Subcutaneous abdominal adipose tissue (tissue), 5 donors: ENCODE measurements around the gene KHDC1L.
"Not testable (repeated sequence)": the region's sequence is repeated elsewhere in the genome, so short reads cannot be mapped to it uniquely, and the experiment has no call there.

Source experiments
- H3K27ac ChIP-seq: one replicate; pipeline ENCODE4 v1.7.0; 2013; ENCODE audit warnings: low read depth, mild to moderate bottlenecking, inconsistent platforms, low read length, moderate library complexity
- H3K27me3 ChIP-seq, 5 donors: one replicate each; pipeline ENCODE4 v1.7.0; 2013; ENCODE audit warnings: low read length in 5 of 5, inconsistent platforms in 1 of 5; ENCODE audit not compliant: control insufficient read depth in 5 of 5, insufficient read depth in 4 of 5
- H3K36me3 ChIP-seq, 5 donors: one replicate each; pipeline ENCODE4 v1.7.0; 2013; ENCODE audit warnings: low read length in 5 of 5; ENCODE audit not compliant: control insufficient read depth in 5 of 5, insufficient read depth in 5 of 5
- H3K4me1 ChIP-seq, 5 donors: one replicate each; pipeline ENCODE4 v1.7.0; 2013; ENCODE audit warnings: low read length in 5 of 5, mild to moderate bottlenecking in 3 of 5, moderate library complexity in 1 of 5; ENCODE audit not compliant: control insufficient read depth in 5 of 5, insufficient read depth in 5 of 5
- H3K4me3 ChIP-seq, 5 donors: one replicate each; pipeline ENCODE4 v1.7.0; 2013; ENCODE audit warnings: low read length in 5 of 5, low read depth in 1 of 5
- H3K9ac ChIP-seq, 5 donors: one replicate each; pipeline ENCODE4 v1.7.0; 2013; ENCODE audit warnings: low read length in 5 of 5, mild to moderate bottlenecking in 4 of 5, moderate library complexity in 3 of 5
- H3K9me3 ChIP-seq, 5 donors: one replicate each; pipeline ENCODE4 v1.7.0; 2013; ENCODE audit warnings: low read length in 5 of 5; ENCODE audit not compliant: control insufficient read depth in 5 of 5
- donor health status: healthy.
- donor health status: healthy.
- donor health status: healthy.
- donor health status: healthy.
- donor health status: healthy.

The KHDC1L gene

GRCh38 chr6:73209117-73209516, 16.2 kb downstream of the KHDC1L start:
- Histone ChIP-seq H3K4me1 (no peaks in the 10 kb centered on the region), H3K27me3 (no peaks in the 10 kb centered on the region), H3K9me3 (no peaks in the 10 kb centered on the region), H3K9ac (no peak overlapping the region), H3K36me3 (no peaks in the 10 kb centered on the region), H3K4me3 (no peak overlapping the region), H3K27ac (no peak overlapping the region)

- no peak overlapping the region for H3K4me3 ChIP-seq
- H3K9ac ChIP-seq, result no peak overlapping the region
- H3K4me1 ChIP-seq, result peaks cover 0 to 3% (median 0%) of the 10 kb centered on the region in 5 donors
- H3K27me3 ChIP-seq, result no peaks in the 10 kb centered on the region
- H3K9me3 ChIP-seq, result no peaks in the 10 kb centered on the region
- H3K36me3 ChIP-seq, result no peaks in the 10 kb centered on the region
- no peak overlapping the region for H3K27ac ChIP-seq
These were observed 18.0 kb downstream of the KHDC1L start for GRCh38 chr6:73207221-73207837.

- no peak overlapping the region for H3K4me3 ChIP-seq
- H3K9me3 ChIP-seq, result no peaks in the 10 kb centered on the region
- H3K27me3 ChIP-seq, result no peaks in the 10 kb centered on the region
- H3K36me3 ChIP-seq, result no peaks in the 10 kb centered on the region
- H3K4me1 ChIP-seq, result peaks cover 0 to 3% (median 0%) of the 10 kb centered on the region in 5 donors
- no peak overlapping the region for H3K9ac ChIP-seq
- H3K27ac ChIP-seq, result no peak overlapping the region
These were observed 21.0 kb downstream of the KHDC1L start for GRCh38 chr6:73204252-73204651.

GRCh38 chr6:73203098-73203497, 22.2 kb downstream of the KHDC1L start:
- Histone ChIP-seq H3K36me3 (no peaks in the 10 kb centered on the region), H3K4me3 (no peak overlapping the region), H3K9me3 (no peaks in the 10 kb centered on the region), H3K27me3 (no peaks in the 10 kb centered on the region), H3K27ac (no peak overlapping the region), H3K4me1 (peaks cover 0 to 3% (median 0%) of the 10 kb centered on the region in 5 donors), H3K9ac (no peak overlapping the region)

- H3K27me3 ChIP-seq, result no peaks in the 10 kb centered on the region
- H3K36me3 ChIP-seq, result no peaks in the 10 kb centered on the region
- no peak overlapping the region for H3K27ac ChIP-seq
- no peak overlapping the region for H3K4me3 ChIP-seq
- no peaks in the 10 kb centered on the region for H3K9me3 ChIP-seq
- peaks cover 0 to 3% (median 0%) of the 10 kb centered on the region in 5 donors for H3K4me1 ChIP-seq
- no peak overlapping the region for H3K9ac ChIP-seq
These were observed 24.6 kb downstream of the KHDC1L start for GRCh38 chr6:73200735-73201134.

- no peaks in the 10 kb centered on the region for H3K9me3 ChIP-seq
- H3K27ac ChIP-seq, result no peak overlapping the region
- H3K9ac ChIP-seq, result no peak overlapping the region
- no peaks in the 10 kb centered on the region for H3K36me3 ChIP-seq
- H3K27me3 ChIP-seq, result no peaks in the 10 kb centered on the region
- H3K4me1 ChIP-seq, result peaks cover 0 to 3% (median 0%) of the 10 kb centered on the region in 5 donors
- H3K4me3 ChIP-seq, result no peak overlapping the region
These were observed 25.0 kb downstream of the KHDC1L start for GRCh38 chr6:73200247-73200646.

GRCh38 chr6:73194744-73195143, 30.6 kb downstream of the KHDC1L start:
- H3K9ac ChIP-seq, result no peak overlapping the region
- no peaks in the 10 kb centered on the region for H3K4me1 ChIP-seq
- H3K27ac ChIP-seq, result no peak overlapping the region
- no peak overlapping the region for H3K4me3 ChIP-seq
- no peaks in the 10 kb centered on the region for H3K27me3 ChIP-seq
- no peaks in the 10 kb centered on the region for H3K36me3 ChIP-seq
- H3K9me3 ChIP-seq, result no peaks in the 10 kb centered on the region

GRCh38 chr6:73193302-73193701, 32.0 kb downstream of the KHDC1L start:
- H3K36me3 ChIP-seq, H3K9me3 ChIP-seq, H3K4me3 ChIP-seq, H3K27ac ChIP-seq, H3K27me3 ChIP-seq, H3K9ac ChIP-seq, H3K4me1 ChIP-seq: not testable (repeated sequence)

- peaks cover 0 to 5% (median 4%) of the 10 kb centered on the region in 5 donors for H3K4me1 ChIP-seq
- no peaks in the 10 kb centered on the region for H3K9me3 ChIP-seq
- no peak overlapping the region for H3K4me3 ChIP-seq
- H3K9ac ChIP-seq, result no peak overlapping the region
- no peak overlapping the region for H3K27ac ChIP-seq
- H3K27me3 ChIP-seq, result peaks cover 0 to 7% (median 0%) of the 10 kb centered on the region in 5 donors
- no peaks in the 10 kb centered on the region for H3K36me3 ChIP-seq
These were observed 43.2 kb downstream of the KHDC1L start for GRCh38 chr6:73182021-73182607.

- Histone ChIP-seq H3K36me3 (no peaks in the 10 kb centered on the region), H3K27ac (no peak overlapping the region), H3K4me1 (peaks cover 0 to 5% (median 4%) of the 10 kb centered on the region in 5 donors), H3K9ac (peak overlapping the region in 1 of 5 donors; percentile 4), H3K4me3 (peak overlapping the region; percentile 23 to 62 (median 58)), H3K27me3 (peaks cover 0 to 7% (median 3%) of the 10 kb centered on the region in 5 donors), H3K9me3 (no peaks in the 10 kb centered on the region)
These were observed 44.3 kb downstream of the KHDC1L start for GRCh38 chr6:73180763-73181619.
